Fibroblast of villous mesenchyme (primary cell): ENCODE results near the gene RAB22A. TPM values are rescaled to one million over a fixed set of nuclear protein-coding genes. Genes with fewer than 3 reads are reported as not detected.
A peak's percentile ranks its signal among the peaks of the same experiment; 100 is the strongest.

Experiments used
- DNase-seq: peaks from one replicate; pipeline ENCODE4 v3.0.0-alpha.2; 2010; ENCODE audit warnings: low read depth
- H3K4me3 ChIP-seq: 2 replicates; pipeline ENCODE4 v1.5.1; 2011; ENCODE audit warnings: low read depth, mild to moderate bottlenecking, low read length
- total RNA-seq: library from RNA; depleted of rRNA; stranded (reverse); fragments of >200 nt; gene quantifications from 2 replicates; pipeline ENCODE4 v1.2.3, GENCODE V29; 2012
- TF ChIP-seq, protein P1 (sequence below): IDR thresholded peaks from 2 replicates; pipeline ENCODE4 v1.5.1; 2012; ENCODE audit warnings: low read depth, mild to moderate bottlenecking, low read length; ENCODE audit not compliant: insufficient read depth

Gene RAB22A
- total RNA-seq, 1 donor, result 20.7 TPM

DNA sequence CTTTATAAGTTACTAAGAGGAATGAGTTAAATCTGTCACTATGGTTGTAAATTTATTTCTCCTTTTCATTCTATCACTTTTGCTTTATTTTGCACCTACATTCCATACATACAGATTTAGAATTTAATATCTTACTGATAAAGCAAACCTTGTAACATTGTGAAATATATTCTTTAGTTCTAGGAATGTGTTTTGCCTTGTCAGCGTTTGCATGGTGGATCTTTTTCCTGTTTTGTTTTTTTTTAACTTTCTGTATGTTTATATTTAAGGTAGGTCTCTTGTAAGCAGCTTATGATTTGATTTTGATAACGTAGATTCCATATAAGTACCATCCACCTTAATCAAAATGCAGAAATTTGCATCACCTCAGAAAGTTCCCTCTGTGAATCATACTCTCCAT, 16.4 kb downstream of the RAB22A start:
- TF ChIP-seq, protein P1, sequence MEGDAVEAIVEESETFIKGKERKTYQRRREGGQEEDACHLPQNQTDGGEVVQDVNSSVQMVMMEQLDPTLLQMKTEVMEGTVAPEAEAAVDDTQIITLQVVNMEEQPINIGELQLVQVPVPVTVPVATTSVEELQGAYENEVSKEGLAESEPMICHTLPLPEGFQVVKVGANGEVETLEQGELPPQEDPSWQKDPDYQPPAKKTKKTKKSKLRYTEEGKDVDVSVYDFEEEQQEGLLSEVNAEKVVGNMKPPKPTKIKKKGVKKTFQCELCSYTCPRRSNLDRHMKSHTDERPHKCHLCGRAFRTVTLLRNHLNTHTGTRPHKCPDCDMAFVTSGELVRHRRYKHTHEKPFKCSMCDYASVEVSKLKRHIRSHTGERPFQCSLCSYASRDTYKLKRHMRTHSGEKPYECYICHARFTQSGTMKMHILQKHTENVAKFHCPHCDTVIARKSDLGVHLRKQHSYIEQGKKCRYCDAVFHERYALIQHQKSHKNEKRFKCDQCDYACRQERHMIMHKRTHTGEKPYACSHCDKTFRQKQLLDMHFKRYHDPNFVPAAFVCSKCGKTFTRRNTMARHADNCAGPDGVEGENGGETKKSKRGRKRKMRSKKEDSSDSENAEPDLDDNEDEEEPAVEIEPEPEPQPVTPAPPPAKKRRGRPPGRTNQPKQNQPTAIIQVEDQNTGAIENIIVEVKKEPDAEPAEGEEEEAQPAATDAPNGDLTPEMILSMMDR, result no peak
- no peak for DNase-seq

DNA sequence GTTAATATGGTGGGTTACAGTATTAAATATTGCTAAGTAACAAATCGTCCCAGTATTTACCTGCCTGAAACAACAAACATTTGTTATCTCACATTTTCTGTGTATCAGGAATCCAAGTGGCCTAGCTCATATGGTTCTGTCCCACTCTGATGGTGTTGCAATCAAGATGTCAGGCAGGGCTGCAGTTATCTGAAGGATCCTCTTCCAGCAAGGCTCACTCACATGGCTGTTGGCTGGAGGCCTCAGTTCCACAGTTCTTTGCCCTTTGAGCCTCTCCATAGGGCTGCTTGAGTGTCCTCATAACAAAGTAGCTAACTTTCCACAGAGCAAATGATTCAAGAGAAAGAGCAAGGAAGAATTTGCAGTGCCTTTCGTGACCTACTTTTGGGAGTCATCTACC, 17.7 kb downstream of the RAB22A start:
- TF ChIP-seq, protein P1, result no peak
- DNase-seq, result peak; percentile 43

More for the DNA sequence above, 16.4 kb downstream of the RAB22A start:
- H3K4me3 ChIP-seq, result no peak overlapping the region

DNA sequence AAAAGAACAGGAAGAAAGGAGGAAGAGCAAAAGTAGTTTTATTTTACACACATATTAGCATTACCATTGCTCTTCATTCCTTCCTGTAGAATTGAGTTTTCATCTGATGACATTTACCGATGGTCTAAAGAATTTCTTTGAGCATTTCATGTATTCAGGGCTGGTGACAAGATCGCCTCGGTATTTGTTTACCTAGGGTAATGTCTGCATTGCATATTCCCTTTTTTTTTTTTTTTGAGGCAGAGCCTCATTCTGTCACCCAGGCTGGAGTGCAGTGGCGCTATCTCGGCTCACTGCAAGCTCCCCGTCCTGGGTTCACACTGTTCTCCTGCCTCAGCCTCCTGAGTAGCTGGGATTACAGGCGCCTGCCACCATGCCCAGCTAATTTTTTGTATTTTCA, 19.3 kb downstream of the RAB22A start:
- TF ChIP-seq, protein P1, result no peak
- H3K4me3 ChIP-seq, result no peak overlapping the region
- DNase-seq, result no peak

More for the DNA sequence above, 17.7 kb downstream of the RAB22A start:
- no peak overlapping the region for H3K4me3 ChIP-seq

DNA sequence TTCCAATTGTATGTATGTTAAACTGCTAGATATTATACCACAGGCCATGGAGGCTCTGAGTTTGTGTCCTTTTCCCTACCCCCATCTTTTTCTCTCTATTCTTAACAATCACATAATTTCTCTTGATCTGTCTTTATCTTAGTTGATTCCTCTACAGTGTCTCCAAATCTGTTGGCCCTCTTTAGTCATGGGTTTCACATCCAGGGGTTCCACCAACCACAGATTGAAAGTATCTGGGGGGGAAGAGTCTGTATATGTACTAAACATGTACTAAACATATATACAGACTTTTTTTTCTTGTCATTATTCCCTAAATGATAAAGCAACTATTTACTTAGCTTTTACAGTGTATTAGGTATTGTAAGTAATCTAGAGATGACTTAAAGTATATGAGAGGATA, 20.2 kb downstream of the RAB22A start:
- DNase-seq, result no peak
- TF ChIP-seq, protein P1, result no peak
- no peak overlapping the region for H3K4me3 ChIP-seq

DNA sequence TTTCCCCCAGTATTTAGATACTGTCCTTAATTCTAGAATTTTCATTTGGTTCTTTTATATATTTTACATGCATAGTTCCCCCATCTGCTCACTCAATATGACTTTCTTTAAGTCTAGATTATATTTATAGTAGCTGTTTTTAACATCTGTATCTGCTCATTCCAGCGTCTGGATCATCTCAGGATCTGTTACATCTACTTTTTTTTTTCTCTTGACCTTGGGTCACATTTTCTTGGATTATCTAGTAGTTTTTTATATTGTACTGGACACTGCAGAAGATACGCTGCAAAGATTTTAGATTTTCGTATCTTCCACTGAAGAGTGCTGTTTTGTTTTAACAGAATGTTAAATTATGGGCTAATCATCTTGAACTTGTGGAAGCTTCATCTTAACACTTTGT, 20.7 kb downstream of the RAB22A start:
- H3K4me3 ChIP-seq, result no peak overlapping the region
- TF ChIP-seq, protein P1, result no peak
- peak; percentile 65 for DNase-seq

DNA sequence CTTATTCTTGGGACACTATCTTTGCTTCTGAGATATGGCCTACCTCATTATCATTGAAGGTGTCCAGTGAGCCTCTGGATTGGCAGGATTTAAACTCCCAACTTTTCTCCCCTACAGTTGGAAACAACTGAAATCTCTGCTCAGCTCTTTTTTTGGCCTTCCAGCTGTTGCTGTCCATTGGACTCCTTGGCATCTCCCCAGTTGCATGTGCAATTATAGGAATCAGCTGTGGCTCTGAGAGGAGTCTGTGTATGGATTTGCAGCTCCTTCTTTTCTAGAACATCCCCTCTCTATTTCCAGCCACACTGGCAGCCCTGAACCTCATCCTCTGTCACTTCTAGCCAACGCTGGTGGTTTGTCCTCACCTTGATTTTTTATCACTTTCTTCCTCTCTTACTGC, 21.2 kb downstream of the RAB22A start:
- H3K4me3 ChIP-seq, result no peak overlapping the region
- peak; percentile 50 for DNase-seq
- TF ChIP-seq, protein P1, result no peak

DNA sequence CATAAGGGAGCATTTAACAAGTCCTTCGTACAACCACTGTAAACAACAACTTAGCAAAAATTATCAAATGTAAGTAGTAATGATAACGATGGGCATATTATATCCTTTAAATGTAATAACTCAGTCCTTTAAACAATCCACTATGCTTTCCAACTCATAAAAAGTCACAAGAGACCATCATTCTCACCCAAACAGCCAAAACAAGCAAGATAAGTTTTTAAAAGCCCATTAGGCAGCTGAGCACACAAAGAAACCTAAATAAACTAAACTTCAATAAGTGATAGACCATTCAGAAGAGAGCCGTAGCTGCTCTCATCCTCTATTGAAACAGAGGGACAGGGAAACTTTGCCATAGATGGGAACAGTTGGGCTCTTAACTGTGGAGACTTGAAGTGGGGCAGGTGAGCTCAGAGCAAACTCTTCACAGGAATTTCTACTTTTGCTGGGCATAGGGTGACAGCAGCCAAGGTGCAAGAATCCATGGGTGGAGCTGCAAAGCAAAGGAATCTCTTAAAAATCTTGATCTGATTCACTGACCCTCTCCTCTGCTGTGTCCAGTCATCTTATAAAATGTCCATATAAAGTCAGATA, 22.5 kb downstream of the RAB22A start:
- TF ChIP-seq, protein P1, result no peak
- H3K4me3 ChIP-seq, result no peak overlapping the region
- no peak for DNase-seq
